Ishikawa (cell line): ENCODE measurements around the gene HPD.

Source experiments
- CEBPB ChIP-seq: IDR thresholded peaks from 2 replicates; pipeline ENCODE4 v1.6.1; 2012
- CREB1 ChIP-seq: IDR thresholded peaks from 2 replicates; pipeline ENCODE4 v1.6.1; 2012; ENCODE audit warnings: low read depth
- EGR1 ChIP-seq: IDR thresholded peaks from 2 replicates; pipeline ENCODE4 v1.6.1; 2012
- EP300 ChIP-seq: IDR thresholded peaks from 2 replicates; pipeline ENCODE4 v1.6.1; 2012; ENCODE audit warnings: borderline replicate concordance
- FOXM1 ChIP-seq: IDR thresholded peaks from 2 replicates; pipeline ENCODE4 v1.6.1; 2012; ENCODE audit warnings: low read depth, borderline replicate concordance
- NFIC ChIP-seq: IDR thresholded peaks from 2 replicates; pipeline ENCODE4 v1.6.1; 2012
- RAD21 ChIP-seq: IDR thresholded peaks from 2 replicates; pipeline ENCODE4 v1.6.1; 2012; ENCODE audit warnings: low read depth
- TAF1 ChIP-seq: IDR thresholded peaks from 2 replicates; pipeline ENCODE4 v1.6.1; 2012; ENCODE audit warnings: low read depth, mild to moderate bottlenecking
- TCF12 ChIP-seq: IDR thresholded peaks from 2 replicates; pipeline ENCODE4 v1.6.1; 2012; ENCODE audit warnings: low read depth
- TEAD4 ChIP-seq: IDR thresholded peaks from 2 replicates; pipeline ENCODE4 v1.6.1; 2012
- YY1 ChIP-seq: IDR thresholded peaks from 2 replicates; pipeline ENCODE4 v1.6.1; 2012; ENCODE audit warnings: low read depth
- ZBTB7A ChIP-seq: IDR thresholded peaks from 2 replicates; pipeline ENCODE4 v1.6.1; 2012; ENCODE audit warnings: low read depth
- TF ChIP-seq, protein P1 (sequence below): IDR thresholded peaks from 2 replicates; pipeline ENCODE4 v1.6.1; 2012
- TF ChIP-seq, protein P2 (sequence below): IDR thresholded peaks from 2 replicates; pipeline ENCODE4 v1.6.1; 2012; ENCODE audit warnings: low read depth, mild to moderate bottlenecking
- TF ChIP-seq, protein P3 (sequence below): IDR thresholded peaks from 2 replicates; pipeline ENCODE4 v1.6.1; 2012

Gene HPD

DNA sequence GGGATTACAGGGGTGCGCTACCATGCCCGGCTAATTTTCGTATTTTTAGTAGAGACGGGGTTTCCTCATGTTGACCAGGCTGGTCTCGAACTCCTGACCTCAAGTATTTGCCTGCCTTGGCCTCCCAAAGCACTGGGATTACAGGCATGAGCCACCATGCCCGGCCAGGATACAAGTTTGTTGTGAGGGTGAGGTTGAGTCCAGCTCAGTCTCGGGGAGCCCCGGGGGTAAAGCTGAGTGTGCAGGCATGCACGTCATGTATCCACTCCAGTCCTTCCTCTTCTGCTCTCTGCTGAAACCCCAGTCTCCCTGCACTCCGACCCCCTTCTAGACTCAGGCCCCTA, 369 bp downstream of the HPD start:
- TF ChIP-seq TAF1 (no peak), TCF12 (no peak), CREB1 (no peak), RAD21 (no peak), TEAD4 (no peak), FOXM1 (no peak), NFIC (no peak), EP300 (no peak), CEBPB (no peak)
- TF ChIP-seq, protein P1, sequence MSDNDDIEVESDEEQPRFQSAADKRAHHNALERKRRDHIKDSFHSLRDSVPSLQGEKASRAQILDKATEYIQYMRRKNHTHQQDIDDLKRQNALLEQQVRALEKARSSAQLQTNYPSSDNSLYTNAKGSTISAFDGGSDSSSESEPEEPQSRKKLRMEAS: no peak
- TF ChIP-seq, protein P2, sequence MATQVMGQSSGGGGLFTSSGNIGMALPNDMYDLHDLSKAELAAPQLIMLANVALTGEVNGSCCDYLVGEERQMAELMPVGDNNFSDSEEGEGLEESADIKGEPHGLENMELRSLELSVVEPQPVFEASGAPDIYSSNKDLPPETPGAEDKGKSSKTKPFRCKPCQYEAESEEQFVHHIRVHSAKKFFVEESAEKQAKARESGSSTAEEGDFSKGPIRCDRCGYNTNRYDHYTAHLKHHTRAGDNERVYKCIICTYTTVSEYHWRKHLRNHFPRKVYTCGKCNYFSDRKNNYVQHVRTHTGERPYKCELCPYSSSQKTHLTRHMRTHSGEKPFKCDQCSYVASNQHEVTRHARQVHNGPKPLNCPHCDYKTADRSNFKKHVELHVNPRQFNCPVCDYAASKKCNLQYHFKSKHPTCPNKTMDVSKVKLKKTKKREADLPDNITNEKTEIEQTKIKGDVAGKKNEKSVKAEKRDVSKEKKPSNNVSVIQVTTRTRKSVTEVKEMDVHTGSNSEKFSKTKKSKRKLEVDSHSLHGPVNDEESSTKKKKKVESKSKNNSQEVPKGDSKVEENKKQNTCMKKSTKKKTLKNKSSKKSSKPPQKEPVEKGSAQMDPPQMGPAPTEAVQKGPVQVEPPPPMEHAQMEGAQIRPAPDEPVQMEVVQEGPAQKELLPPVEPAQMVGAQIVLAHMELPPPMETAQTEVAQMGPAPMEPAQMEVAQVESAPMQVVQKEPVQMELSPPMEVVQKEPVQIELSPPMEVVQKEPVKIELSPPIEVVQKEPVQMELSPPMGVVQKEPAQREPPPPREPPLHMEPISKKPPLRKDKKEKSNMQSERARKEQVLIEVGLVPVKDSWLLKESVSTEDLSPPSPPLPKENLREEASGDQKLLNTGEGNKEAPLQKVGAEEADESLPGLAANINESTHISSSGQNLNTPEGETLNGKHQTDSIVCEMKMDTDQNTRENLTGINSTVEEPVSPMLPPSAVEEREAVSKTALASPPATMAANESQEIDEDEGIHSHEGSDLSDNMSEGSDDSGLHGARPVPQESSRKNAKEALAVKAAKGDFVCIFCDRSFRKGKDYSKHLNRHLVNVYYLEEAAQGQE: no peak

DNA sequence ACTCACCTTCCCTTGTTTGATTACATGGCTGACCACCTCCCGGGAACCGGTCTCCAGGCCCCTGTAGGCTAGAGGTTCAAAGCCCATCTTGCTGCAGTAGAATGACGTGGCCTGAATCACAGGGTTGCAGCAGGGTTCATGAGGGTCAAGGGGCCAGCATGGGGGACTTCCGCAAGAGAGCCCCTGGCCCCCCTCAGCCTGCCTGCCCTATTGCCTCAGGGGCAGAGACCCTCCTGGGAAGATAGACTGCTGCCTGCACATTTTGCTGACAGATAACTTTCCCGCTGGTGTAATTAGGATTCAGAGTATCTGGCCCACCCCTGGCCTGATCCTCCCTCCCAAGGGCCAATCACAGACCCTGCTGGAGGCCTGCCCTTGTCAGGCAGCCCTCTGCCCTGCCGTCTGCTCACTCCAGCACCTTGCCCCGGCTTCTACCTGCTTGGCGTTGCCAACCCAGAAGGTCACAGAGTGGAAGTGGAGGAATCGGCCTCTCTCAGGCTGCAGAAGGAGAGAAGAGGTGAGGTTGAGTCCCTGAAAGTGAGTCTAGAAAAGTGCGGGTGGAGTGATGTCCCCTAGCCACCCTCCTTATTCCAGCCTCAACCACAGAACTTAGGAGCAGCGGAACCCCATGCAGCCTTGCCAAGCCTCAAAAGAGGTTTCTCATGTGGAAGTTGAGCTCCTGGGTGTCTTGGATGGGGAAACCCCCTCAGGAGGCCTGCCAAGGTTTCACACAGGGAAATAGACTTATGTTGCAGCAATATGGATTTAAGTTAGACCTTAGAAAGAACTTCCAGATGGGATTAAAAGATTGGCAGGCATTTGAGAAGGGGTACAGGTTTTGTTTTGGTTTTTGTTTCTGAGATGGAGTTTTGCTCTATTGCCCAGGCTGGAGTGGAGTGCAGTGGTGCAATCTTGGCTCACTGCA, 1.1 kb downstream of the HPD start:
- TF ChIP-seq ZBTB7A (no peak), TCF12 (no peak), TEAD4 (no peak), NFIC (no peak), YY1 (no peak), TAF1 (no peak), EP300 (no peak), RAD21 (no peak), FOXM1 (no peak), CREB1 (no peak)
- TF ChIP-seq, protein P2: no peak
- TF ChIP-seq, protein P3, sequence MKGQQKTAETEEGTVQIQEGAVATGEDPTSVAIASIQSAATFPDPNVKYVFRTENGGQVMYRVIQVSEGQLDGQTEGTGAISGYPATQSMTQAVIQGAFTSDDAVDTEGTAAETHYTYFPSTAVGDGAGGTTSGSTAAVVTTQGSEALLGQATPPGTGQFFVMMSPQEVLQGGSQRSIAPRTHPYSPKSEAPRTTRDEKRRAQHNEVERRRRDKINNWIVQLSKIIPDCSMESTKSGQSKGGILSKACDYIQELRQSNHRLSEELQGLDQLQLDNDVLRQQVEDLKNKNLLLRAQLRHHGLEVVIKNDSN: no peak

DNA sequence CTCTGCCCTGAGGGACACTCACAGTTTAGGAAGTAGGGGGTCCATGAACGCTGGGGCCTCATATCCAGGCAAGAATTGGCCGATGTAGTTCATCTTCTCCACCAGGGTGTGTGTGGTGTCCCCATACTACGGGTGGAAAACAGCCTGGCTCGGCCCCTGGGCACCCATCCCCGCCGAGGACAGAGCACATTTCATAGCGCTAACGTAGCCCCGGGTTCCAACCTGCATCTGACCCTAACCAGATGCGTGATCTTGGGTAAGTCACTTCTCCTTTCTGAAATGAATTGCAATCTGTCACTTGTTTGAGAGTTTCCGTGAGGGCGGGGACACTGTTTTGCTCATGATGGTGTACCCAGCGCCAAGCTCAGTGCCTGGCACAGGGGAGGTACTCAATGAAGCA, 9.0 kb downstream of the HPD start:
- TF ChIP-seq, protein P3: no peak
- no peak for TF ChIP-seq TCF12

DNA sequence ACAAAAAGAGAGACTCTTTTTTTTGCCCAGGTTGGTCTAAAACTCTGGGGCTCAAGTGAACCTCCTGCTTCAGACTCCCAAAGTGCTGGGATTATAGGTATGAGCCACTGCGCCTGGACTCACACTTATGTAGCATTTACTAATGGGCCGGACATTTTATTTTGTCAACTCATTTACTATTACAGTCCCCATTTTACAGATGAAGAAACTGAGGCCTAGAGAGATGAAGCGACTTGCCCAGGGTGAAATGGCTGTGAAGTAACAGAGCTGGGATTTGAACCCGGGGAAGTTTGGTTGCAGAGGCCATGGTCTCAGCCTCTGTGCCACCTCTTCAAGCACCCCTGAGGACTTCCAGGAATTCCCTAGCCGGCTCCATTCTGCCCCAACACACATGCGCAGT, 9.4 kb downstream of the HPD start:
- TF ChIP-seq CREB1 (no peak), RAD21 (no peak), FOXM1 (no peak)
- TF ChIP-seq, protein P3: no peak

DNA sequence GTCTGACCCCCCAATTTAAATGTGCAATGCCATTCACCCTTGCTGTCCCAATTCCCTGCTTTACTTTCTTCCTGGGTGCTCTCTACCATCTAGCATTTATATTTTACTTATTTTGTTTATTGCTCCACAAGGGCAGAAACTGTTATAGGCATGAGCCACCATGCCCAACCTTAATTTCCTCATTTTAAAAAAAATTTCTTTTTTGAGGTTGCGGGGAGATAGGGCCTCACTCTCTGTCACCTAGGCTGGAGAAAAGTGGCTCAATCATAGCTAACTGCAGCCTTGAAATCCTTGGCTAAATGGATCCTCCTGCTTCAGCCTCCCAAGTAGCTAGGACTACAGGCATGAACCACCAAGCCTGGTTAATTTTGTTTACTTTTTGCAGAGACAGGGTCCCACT, 13.0 kb downstream of the HPD start:
- TF ChIP-seq FOXM1: no peak
- TF ChIP-seq EGR1: no peak
- TF ChIP-seq, protein P1: no peak
- TF ChIP-seq NFIC: no peak
- TF ChIP-seq YY1: no peak

DNA sequence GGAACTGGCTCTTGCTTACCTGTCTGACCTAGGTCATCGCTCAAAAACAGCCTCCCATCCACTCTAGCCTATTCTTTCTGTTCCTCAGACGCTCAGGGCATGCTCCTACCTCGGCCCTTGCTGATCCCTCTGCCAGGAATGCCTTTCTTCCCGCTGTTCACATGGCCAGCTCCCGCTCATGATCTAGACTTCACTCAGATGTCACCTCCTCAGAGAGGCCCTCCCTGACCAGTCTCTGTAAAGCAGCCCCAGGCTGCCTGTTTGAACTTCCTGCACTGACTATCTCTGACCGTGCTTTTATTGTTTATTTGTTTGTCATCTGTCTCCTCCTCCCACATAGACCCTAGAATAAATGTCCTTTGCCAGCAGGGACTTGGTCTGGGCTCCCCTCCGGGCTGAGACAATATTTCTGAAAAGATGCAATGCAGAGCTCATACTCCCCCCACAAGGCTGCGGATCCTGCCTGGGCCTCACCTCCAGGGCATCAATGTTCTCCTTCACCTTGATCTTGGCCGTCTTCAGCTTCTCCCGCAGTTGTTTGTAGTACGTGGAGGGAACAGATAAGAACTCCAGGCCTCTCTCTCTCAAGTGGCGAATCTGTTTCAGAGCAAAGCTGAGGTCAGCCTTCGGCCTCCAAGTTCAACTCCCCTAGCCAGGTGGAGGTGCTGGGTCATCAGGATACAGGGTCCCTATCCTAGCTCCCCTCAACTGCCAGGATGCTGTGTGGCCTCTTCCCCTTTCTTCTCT, 15.2 kb downstream of the HPD start:
- TF ChIP-seq CEBPB: no peak
- TF ChIP-seq EP300: no peak
- no peak for TF ChIP-seq NFIC
- TF ChIP-seq TAF1: no peak
- no peak for TF ChIP-seq ZBTB7A
- TF ChIP-seq YY1: no peak
- TF ChIP-seq EGR1: no peak
- TF ChIP-seq, protein P3: no peak
- TF ChIP-seq RAD21: no peak
- no peak for TF ChIP-seq CREB1
- TF ChIP-seq, protein P2: no peak
- TF ChIP-seq FOXM1: no peak
- TF ChIP-seq TEAD4: no peak
- TF ChIP-seq, protein P1: no peak
- TF ChIP-seq TCF12: no peak
